Mucosa of descending colon (tissue), 3 donors: ENCODE data around the gene ZSCAN4. TPM values are rescaled to one million over a fixed set of nuclear protein-coding genes. Genes with fewer than 3 reads are reported as not detected.
A peak's percentile ranks its signal among the peaks of the same experiment; 100 is the strongest.

Experiments used
- ATAC-seq: fragments of 200-7000 bp; cut with Tn5 transposase; one replicate; pipeline ENCODE4 v1.9.1; 2020; ENCODE audit warnings: mild to moderate bottlenecking, moderate library complexity
- DNase-seq, 3 donors: peaks; one replicate each; pipeline ENCODE4 v3.0.0-alpha.2; 2020
- H3K36me3 ChIP-seq: fragments of 200-600 bp; one replicate; pipeline ENCODE4 v1.8.0; 2021; ENCODE audit warnings: low read depth, mild to moderate bottlenecking
- H3K4me1 ChIP-seq: fragments of 200-600 bp; one replicate; pipeline ENCODE4 v1.8.0; 2021; ENCODE audit warnings: low read depth, mild to moderate bottlenecking
- H3K4me3 ChIP-seq: fragments of 200-600 bp; one replicate; pipeline ENCODE4 v1.8.0; 2021; ENCODE audit warnings: mild to moderate bottlenecking
- H3K9me3 ChIP-seq: fragments of 200-600 bp; one replicate; pipeline ENCODE4 v1.8.0; 2021; ENCODE audit warnings: mild to moderate bottlenecking
- CTCF ChIP-seq: fragments of 200-600 bp; IDR thresholded peaks from one replicate; pipeline ENCODE4 v1.8.0; 2022; ENCODE audit warnings: antibody characterized with exemption, mild to moderate bottlenecking
- intact Hi-C, 2 donors: fragments of 100-400 bp; cut with DNase I in 1 of 2; cut with micrococcal nuclease in 1 of 2; formaldehyde crosslinking; loops; one replicate each; pipeline versions ENCODE4 v1.11.0 to v1.11.1; 2022; cut with DNase I, micrococcal nuclease
- total RNA-seq, 3 donors: library from RNA; stranded (reverse); fragmentation: NEBNext Ultra II Directional in 2 of 3; extraction: Animal tissue kit (Norgen Biotek cat#: 25700) in 2 of 3; gene quantifications; one replicate each; pipeline versions ENCODE4 v1.2.1 to v1.2.4, GENCODE V29; 2021 to 2023
- donor health status: DM: no; HTN: no; CAD: no; lungs with moderate emphysema.
- donor health status: DM: no; HTN: no; CAD: no.
- donor health status: DM: no; HTN: yes; CAD: no.

The ZSCAN4 gene
- total RNA-seq, 3 donors from 2014 or later, result 0.16 TPM; not detected in 2

- ATAC-seq (no peak), DNase-seq (no peak)
- intact Hi-C loops, result no loop called here
- peaks cover 99% of the 10 kb centered on the region for H3K9me3 ChIP-seq
- no peak for TF ChIP-seq CTCF
- H3K4me1 ChIP-seq, result no peaks in the 10 kb centered on the region
- H3K36me3 ChIP-seq, result no peaks in the 10 kb centered on the region
- H3K4me3 ChIP-seq, result no peak overlapping the region
Observed at GRCh38 chr19:57701625-57702024, 32.9 kb downstream of the ZSCAN4 start.

GRCh38 chr19:57706346-57706745 is 37.6 kb downstream of the ZSCAN4 start:
- peaks cover 99% of the 10 kb centered on the region for H3K9me3 ChIP-seq
- no peak overlapping the region for H3K4me3 ChIP-seq
- intact Hi-C loops, result no loop called here
- no peaks in the 10 kb centered on the region for H3K4me1 ChIP-seq
- H3K36me3 ChIP-seq, result no peaks in the 10 kb centered on the region
- TF ChIP-seq CTCF, result no peak
- no peak for ATAC-seq
- DNase-seq, result no peak

GRCh38 chr19:57708641-57709361 is 40.1 kb downstream of the ZSCAN4 start, which contains the start of gene ZNF154:
ZNF154 (minus strand) TSS chr19:57709204; CDS start chr19:57708971, 233 bp downstream.
- ATAC-seq, result peak; percentile 60

GRCh38 chr19:57709616-57710015 is 40.9 kb downstream of the ZSCAN4 start:
- no peak for ATAC-seq
- DNase-seq, result no peak
- no peak overlapping the region for H3K4me3 ChIP-seq
- H3K36me3 ChIP-seq, result no peaks in the 10 kb centered on the region
- peaks cover 95% of the 10 kb centered on the region for H3K9me3 ChIP-seq
- no peaks in the 10 kb centered on the region for H3K4me1 ChIP-seq
- intact Hi-C loops, result no loop called here
- TF ChIP-seq CTCF, result no peak

More at GRCh38 chr19:57708641-57709361, 40.1 kb downstream of the ZSCAN4 start, which contains the start of gene ZNF154:
- H3K36me3 ChIP-seq, result no peaks in the 10 kb centered on the region
- H3K4me3 ChIP-seq, result peak within 1 kb of the TSS; percentile 14
- DNase-seq, result peak in 2 of 3 donors; percentile 33 to 44
- H3K4me1 ChIP-seq, result no peaks in the 10 kb centered on the region
- intact Hi-C loops, result no loop called here
- peaks cover 95% of the 10 kb centered on the region for H3K9me3 ChIP-seq
- no peak for TF ChIP-seq CTCF

GRCh38 chr19:57712222-57712621 is 43.5 kb downstream of the ZSCAN4 start:
- intact Hi-C loops, result no loop called here
- Histone ChIP-seq H3K4me1 (no peaks in the 10 kb centered on the region), H3K36me3 (no peaks in the 10 kb centered on the region), H3K4me3 (no peak overlapping the region), H3K9me3 (peaks cover 89% of the 10 kb centered on the region)
- DNase-seq (no peak), ATAC-seq (no peak)
- no peak for TF ChIP-seq CTCF
